ENCODE measurements around the gene CIRBP. TPM values are rescaled to one million over a fixed set of nuclear protein-coding genes. Genes with fewer than 3 reads are reported as not detected.
A peak's percentile ranks its signal among the peaks of the same experiment; 100 is the strongest.

The CIRBP gene
- total RNA-seq, 1 experiment from 2014 or later: 136 TPM

- CTCF ChIA-PET: no interaction called here
- no peak for DNase-seq
- no peak for ATAC-seq
- Histone ChIP-seq H3K9me2 (replicated peaks; ENCODE audit: low read length) (no peaks in the 10 kb centered on the region), H4K20me1 (ENCODE audit: low read length) (no peaks in the 10 kb centered on the region), H3K4me2 (ENCODE audit: low read length) (no peak overlapping the region), H3K4me3 (ENCODE audit: low read length) (no peak overlapping the region), H3K4me1 (ENCODE audit: insufficient read depth, low read length) (no peaks in the 10 kb centered on the region), H2AFZ (ENCODE audit: low read length) (no peak overlapping the region), H3K9me3 (ENCODE audit: low read length) (no peaks in the 10 kb centered on the region), H3K27me3 (ENCODE audit: low read length) (peaks cover 45% of the 10 kb centered on the region), H3K27ac (ENCODE audit: low read length) (no peak overlapping the region), H3K9ac (ENCODE audit: low read length) (no peak overlapping the region), H3F3A (ENCODE audit: low read length, unreplicated experiment) (no peaks in the 10 kb centered on the region), H3K36me3 (ENCODE audit: low read depth, low read length) (no peaks in the 10 kb centered on the region), H3K79me2 (ENCODE audit: low read length) (no peaks in the 10 kb centered on the region)
- intact Hi-C loops (cut with micrococcal nuclease): no loop called here
- BruUV-seq (replicated peaks): no TSS peak
- no peak for TF ChIP-seq EZH2phosphoT487 (IDR thresholded peaks at IDR 0.05; ENCODE audit: borderline replicate concordance, low read length)
- peak; percentile 11 for TF ChIP-seq EZH2 (IDR thresholded peaks at IDR 0.05; ENCODE audit: low read length, unreplicated experiment)
- POLR2A ChIA-PET (ENCODE audit: unreplicated experiment): no interaction called here
These were observed 17.6 kb downstream of the CIRBP start for GRCh38 chr19:1286487-1287353.

- Histone ChIP-seq H3F3A (ENCODE audit: low read length, unreplicated experiment) (no peaks in the 10 kb centered on the region), H3K4me1 (ENCODE audit: insufficient read depth, low read length) (no peaks in the 10 kb centered on the region), H2AFZ (ENCODE audit: low read length) (no peak overlapping the region), H3K27me3 (ENCODE audit: low read length) (peaks cover 45% of the 10 kb centered on the region), H3K4me3 (ENCODE audit: low read length) (no peak overlapping the region), H3K9me3 (ENCODE audit: low read length) (no peaks in the 10 kb centered on the region), H4K20me1 (ENCODE audit: low read length) (no peaks in the 10 kb centered on the region), H3K9me2 (replicated peaks; ENCODE audit: low read length) (no peaks in the 10 kb centered on the region), H3K4me2 (ENCODE audit: low read length) (peak overlapping the region; percentile 8; the same call in 1 of the 2 replicates), H3K79me2 (ENCODE audit: low read length) (no peaks in the 10 kb centered on the region), H3K27ac (ENCODE audit: low read length) (no peak overlapping the region), H3K36me3 (ENCODE audit: low read depth, low read length) (no peaks in the 10 kb centered on the region), H3K9ac (ENCODE audit: low read length) (no peak overlapping the region)
- POLR2A ChIA-PET (ENCODE audit: unreplicated experiment): no interaction called here
- no peak for DNase-seq
- TF ChIP-seq, protein P1, sequence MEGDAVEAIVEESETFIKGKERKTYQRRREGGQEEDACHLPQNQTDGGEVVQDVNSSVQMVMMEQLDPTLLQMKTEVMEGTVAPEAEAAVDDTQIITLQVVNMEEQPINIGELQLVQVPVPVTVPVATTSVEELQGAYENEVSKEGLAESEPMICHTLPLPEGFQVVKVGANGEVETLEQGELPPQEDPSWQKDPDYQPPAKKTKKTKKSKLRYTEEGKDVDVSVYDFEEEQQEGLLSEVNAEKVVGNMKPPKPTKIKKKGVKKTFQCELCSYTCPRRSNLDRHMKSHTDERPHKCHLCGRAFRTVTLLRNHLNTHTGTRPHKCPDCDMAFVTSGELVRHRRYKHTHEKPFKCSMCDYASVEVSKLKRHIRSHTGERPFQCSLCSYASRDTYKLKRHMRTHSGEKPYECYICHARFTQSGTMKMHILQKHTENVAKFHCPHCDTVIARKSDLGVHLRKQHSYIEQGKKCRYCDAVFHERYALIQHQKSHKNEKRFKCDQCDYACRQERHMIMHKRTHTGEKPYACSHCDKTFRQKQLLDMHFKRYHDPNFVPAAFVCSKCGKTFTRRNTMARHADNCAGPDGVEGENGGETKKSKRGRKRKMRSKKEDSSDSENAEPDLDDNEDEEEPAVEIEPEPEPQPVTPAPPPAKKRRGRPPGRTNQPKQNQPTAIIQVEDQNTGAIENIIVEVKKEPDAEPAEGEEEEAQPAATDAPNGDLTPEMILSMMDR (conservative IDR thresholded peaks at IDR 0.05; ENCODE audit: low read depth, low read length): no peak
- TF ChIP-seq EZH2 (IDR thresholded peaks at IDR 0.05; ENCODE audit: low read length, unreplicated experiment) (no peak), EZH2phosphoT487 (IDR thresholded peaks at IDR 0.05; ENCODE audit: borderline replicate concordance, low read length) (no peak)
- BruUV-seq (replicated peaks): no TSS peak
- intact Hi-C loops (cut with micrococcal nuclease): no loop called here
- CTCF ChIA-PET: no interaction called here
- ATAC-seq: peak; percentile 52
These were observed 18.5 kb downstream of the CIRBP start for GRCh38 chr19:1287354-1288225.

- Histone ChIP-seq H3K36me3 (ENCODE audit: low read depth, low read length) (no peaks in the 10 kb centered on the region), H3K9me2 (replicated peaks; ENCODE audit: low read length) (no peaks in the 10 kb centered on the region), H4K20me1 (ENCODE audit: low read length) (no peaks in the 10 kb centered on the region), H3K4me2 (ENCODE audit: low read length) (no peak overlapping the region), H3K4me1 (ENCODE audit: insufficient read depth, low read length) (no peaks in the 10 kb centered on the region), H3K9ac (ENCODE audit: low read length) (no peak overlapping the region), H3K4me3 (ENCODE audit: low read length) (no peak overlapping the region), H3K27ac (ENCODE audit: low read length) (no peak overlapping the region), H3K9me3 (ENCODE audit: low read length) (no peaks in the 10 kb centered on the region), H3K27me3 (ENCODE audit: low read length) (peaks cover 45% of the 10 kb centered on the region), H2AFZ (ENCODE audit: low read length) (no peak overlapping the region), H3F3A (ENCODE audit: low read length, unreplicated experiment) (no peaks in the 10 kb centered on the region), H3K79me2 (ENCODE audit: low read length) (no peaks in the 10 kb centered on the region)
- no TSS peak for BruUV-seq (replicated peaks)
- DNase-seq: no peak
- TF ChIP-seq EZH2 (IDR thresholded peaks at IDR 0.05; ENCODE audit: low read length, unreplicated experiment) (no peak), EZH2phosphoT487 (IDR thresholded peaks at IDR 0.05; ENCODE audit: borderline replicate concordance, low read length) (no peak)
- TF ChIP-seq, protein P1 (conservative IDR thresholded peaks at IDR 0.05; ENCODE audit: low read depth, low read length): no peak
- intact Hi-C loops (cut with micrococcal nuclease): no loop called here
- no peak for ATAC-seq
- ChIA-PET POLR2A (ENCODE audit: unreplicated experiment) (no interaction called here), CTCF (no interaction called here)
These were observed 19.1 kb downstream of the CIRBP start for GRCh38 chr19:1288226-1288612.
